NCI-H2171 treated with DMSO at 0.1 percent for 48 hours (cell line): ENCODE measurements around the gene UMAD1.
"Not testable (repeated sequence)": the region's sequence is repeated elsewhere in the genome, so short reads cannot be mapped to it uniquely, and the experiment has no call there.

Source experiments
- DNase-seq: peaks from one replicate; lab custom pipeline; 2025; lab: John Stamatoyannopoulos, UW

UMAD1 gene

GRCh38 chr7:7652798-7653540 lies 12.4 kb downstream of the UMAD1 start:
- DNase-seq: no peak

- no peak for DNase-seq
Measured at GRCh38 chr7:7653593-7654187, 13.1 kb downstream of the UMAD1 start.

- DNase-seq: no peak
Measured at GRCh38 chr7:7654964-7655715, 14.6 kb downstream of the UMAD1 start.

DNA sequence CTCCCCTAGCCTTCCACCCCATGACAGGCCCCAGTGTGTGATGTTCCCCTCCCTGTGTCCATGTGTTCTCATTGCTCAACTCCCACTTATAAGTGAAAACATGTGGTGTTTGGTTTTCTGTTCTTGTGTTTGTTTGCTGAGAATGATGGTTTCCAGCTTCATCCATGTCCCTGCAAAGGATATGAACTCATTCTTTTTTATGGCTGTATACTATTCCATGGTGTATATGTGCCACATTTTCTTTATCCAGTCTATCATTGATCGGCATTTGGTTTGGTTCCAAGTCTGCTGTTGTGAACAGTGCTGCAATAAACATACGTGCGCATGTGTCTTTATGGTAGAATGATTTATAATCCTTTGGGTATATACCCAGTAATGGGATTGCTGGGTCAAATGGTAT lies 15.9 kb downstream of the UMAD1 start:
- not testable (repeated sequence) for DNase-seq

DNA sequence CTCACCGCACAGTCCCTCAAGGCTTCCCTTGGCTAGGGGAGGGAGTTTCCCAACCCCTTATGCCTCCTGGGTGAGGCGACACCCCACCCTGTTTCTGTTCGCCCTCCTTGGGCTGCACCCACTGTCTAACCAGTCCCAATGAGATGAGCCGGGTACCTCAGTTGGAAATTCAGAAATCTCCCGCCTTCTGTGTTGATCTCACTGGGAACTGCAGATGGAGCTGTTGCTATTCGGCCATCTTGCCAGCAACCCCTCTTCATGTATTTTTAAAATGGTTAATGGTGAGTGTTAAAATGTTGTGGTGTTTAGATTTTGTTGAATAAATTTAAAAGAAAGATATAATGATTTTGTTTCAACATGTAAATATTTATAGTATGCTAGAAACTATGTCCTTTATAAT lies 22.0 kb downstream of the UMAD1 start:
- no peak for DNase-seq

- DNase-seq: no peak
Measured at GRCh38 chr7:7664291-7664690, 23.7 kb downstream of the UMAD1 start.

- no peak for DNase-seq
Measured at GRCh38 chr7:7665031-7665430, 24.5 kb downstream of the UMAD1 start.

GRCh38 chr7:7667187-7667586 lies 26.6 kb downstream of the UMAD1 start:
- DNase-seq: no peak

- DNase-seq: no peak
Measured at GRCh38 chr7:7668706-7669105, 28.2 kb downstream of the UMAD1 start.

GRCh38 chr7:7670490-7670889 lies 29.9 kb downstream of the UMAD1 start:
- no peak for DNase-seq

DNA sequence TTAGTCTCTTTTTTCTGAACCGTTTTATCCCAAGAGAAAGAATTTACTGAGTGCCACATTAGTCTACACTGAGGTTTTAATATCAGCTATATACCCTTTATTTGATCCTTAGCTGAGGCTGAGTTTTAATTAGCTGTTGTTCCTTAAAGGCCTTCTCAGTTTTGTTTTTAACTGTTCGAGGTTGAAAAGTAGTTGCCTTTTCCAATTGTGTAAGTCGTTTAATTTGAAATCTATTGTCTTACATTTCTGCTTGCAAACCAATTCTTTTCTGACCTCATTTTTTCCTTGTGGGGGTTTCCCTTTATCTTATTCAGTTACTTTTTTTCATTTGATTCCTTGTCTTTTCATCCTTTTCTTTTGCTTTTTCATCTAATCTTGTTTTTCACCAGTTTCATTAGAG lies 30.8 kb downstream of the UMAD1 start:
- DNase-seq: no peak

DNA sequence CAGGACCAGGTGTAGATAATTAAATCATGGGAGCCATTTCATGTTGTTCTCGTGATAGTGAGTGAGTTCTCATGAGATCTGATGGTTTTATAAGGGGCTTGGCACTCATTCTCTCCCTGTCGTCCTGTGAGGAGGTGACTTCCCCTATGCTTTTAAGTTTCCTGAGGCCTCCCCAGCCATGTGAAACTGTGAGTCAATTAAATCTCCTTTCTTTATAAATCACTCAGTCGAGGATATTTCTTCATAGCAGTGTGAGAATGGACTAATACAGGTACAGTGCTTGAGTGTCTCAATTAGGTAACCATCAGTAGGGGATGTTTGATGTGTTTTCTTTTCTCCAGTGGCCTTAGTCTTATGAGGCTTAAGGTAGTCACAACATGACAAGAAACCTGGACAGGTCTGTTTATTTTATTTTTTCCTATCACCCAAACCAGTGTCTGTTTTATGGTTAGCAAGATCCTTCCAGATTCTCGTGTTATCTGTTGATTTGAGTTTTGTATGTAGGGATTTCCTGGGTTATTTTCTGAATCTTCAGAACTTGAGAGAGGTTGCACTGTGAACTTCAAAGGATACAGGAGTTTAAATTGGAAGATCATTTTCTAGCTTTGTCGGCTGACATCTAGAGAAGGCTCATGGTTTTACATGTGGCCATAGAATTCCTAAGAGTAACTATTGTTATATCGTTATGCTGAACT lies 32.1 kb downstream of the UMAD1 start:
- no peak for DNase-seq

GRCh38 chr7:7673240-7673550 lies 32.6 kb downstream of the UMAD1 start:
- no peak for DNase-seq

DNA sequence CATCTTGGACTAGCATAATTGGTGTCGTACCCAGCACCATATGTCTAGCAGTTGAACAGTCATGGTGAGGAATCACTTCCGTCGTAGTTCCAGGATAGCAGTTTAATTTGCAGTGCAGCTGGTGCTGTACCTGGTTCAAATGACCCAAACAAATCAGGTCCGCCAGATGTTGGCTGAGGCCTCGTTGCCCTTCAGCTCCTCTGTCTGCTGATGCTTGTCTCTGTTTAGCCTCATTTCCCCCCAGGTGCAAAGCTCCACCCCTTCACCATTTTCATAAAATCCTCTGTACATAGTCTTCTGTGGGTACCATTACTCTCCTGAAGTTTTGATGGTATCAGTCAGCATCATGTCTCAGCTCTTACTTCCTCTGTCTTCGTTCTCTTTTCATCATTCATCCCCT lies 35.1 kb downstream of the UMAD1 start:
- DNase-seq: peak; percentile 47

DNA sequence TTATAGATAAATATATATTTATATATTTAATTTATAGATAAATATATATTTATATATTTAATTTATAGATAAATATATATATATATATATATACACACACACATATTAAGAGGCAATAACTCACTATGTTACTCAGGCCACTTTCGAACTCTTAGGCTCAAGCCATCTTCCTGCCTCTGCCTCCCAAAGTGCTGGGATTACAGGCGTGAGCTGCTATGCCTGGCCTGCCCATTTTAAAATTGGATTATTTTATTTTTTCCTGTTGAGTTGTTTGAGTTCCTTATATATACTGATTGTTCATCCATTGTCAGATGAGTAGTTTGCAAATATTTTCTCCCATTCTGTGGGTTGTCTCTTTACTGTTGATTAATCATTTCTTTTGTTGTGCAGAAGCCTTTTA lies 39.1 kb downstream of the UMAD1 start:
- DNase-seq: not testable (repeated sequence)

- peak; percentile 80 for DNase-seq
Measured at GRCh38 chr7:7681191-7681935, 40.8 kb downstream of the UMAD1 start.

GRCh38 chr7:7681936-7682329 lies 41.4 kb downstream of the UMAD1 start:
- no peak for DNase-seq

- no peak for DNase-seq
Measured at GRCh38 chr7:7682861-7683260, 42.3 kb downstream of the UMAD1 start.

DNA sequence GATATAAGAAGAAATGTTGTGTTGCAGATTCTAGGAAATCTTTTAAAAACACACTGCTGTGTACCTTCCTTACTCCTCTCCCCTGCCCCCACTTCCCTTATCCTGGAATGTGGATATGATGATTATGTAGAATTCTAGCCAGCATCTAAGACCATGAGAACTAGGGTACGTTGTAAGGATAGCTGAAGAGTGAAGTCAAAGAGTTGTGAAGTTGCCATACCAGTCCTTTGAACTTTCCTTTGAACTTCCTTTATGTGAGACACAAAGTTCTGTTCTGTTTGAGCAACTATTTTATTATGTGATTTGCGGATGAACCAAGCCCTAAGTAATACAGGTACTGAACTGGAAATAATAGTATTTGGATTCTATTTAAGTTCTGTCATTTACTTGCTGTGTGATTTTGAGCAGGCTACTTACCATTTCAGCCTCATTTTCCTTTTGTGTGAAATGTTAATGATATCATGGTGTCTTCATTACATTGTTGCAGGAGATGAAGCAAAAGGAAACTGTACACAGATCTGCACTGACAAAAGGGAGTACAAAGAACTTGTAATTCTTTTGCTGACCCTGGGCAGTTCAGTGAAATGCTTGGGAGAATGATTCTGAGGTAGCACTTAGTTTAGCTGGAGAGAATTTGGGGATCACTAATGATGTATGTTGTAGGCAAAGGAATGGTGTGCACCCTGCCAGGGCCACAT lies 46.4 kb downstream of the UMAD1 start:
- DNase-seq: no peak

- DNase-seq: no peak
Measured at GRCh38 chr7:7687800-7688199, 47.2 kb downstream of the UMAD1 start.

- DNase-seq: no peak
Measured at GRCh38 chr7:7688310-7688709, 47.8 kb downstream of the UMAD1 start.
